NCI-H226 (cell line): Measurements from ENCODE around the gene KRT31.
"Not testable (repeated sequence)": the region's sequence is repeated elsewhere in the genome, so short reads cannot be mapped to it uniquely, and the experiment has no call there.

Experiments
- DNase-seq: peaks from one replicate; pipeline ENCODE4 v3.0.0-alpha.2; 2015

The KRT31 gene

GRCh38 chr17:41386227-41386626 is 11.2 kb downstream of the KRT31 start:
- no peak for DNase-seq

- no peak for DNase-seq
These were observed 13.7 kb downstream of the KRT31 start for GRCh38 chr17:41383690-41384089.

DNA sequence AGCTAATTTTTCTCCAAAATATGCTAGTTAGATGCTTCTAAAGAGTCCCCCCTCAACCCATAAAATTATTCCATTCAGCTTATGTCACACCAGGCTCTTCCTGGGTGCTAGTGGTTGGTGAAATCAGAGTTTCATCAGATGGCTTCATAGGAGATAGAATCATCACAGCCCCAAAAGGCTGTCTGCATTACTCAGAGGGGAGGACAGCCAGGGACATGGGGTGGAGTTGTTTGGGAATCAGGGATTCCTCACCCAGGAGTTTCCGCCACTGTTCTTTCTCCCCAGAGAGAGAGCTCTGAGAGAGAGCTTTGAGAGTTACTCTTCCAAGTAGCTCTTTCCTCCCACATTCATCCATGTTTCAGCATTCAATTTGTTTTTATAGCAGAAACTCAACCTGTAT is 15.0 kb downstream of the KRT31 start:
- no peak for DNase-seq

GRCh38 chr17:41381943-41382342 is 15.5 kb downstream of the KRT31 start, which contains the start of gene KRT34:
KRT34 (minus strand) TSS chr17:41382306; CDS start chr17:41382246, 60 bp downstream.
- not testable (repeated sequence) for DNase-seq

DNA sequence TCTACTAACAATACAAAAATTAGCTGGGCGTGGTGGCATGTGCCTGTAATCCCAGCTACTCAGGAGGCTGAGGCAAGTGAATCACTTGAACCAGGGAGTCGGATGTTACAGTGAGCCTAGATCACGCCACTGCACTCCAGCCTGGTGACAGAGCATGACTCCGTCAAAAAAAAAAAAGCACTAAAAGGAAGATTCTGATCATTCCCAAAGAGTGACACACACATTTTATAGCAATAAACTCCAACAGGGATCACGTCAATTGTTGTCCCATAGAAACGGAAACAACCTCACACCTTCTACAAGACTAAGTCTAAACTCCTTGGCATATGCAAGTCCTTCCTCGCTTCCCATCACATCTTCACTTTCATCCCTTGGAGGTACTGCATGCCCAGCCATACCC is 17.3 kb downstream of the KRT31 start:
- DNase-seq = peak; percentile 6

GRCh38 chr17:41377546-41377945 is 19.9 kb downstream of the KRT31 start:
- no peak for DNase-seq

DNA sequence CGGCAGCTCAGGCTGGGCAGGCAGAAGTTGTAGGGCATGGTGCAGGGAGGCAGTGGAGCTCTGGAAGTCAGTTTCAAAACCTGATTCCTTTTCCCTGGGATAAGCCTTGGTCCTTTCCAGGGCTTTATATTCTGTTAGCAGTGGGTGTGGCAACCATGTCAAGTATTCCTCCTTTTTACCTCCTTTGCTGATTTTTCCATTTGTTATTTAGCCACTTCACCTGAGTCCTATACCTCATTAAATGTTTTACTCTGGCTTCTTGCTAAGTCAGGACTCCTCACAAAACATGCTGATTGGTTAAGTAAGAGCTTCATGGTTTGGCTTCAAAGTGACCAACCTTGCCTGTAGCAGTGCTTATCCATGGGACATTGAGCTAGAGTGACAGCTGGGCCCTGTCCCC is 27.7 kb downstream of the KRT31 start, which contains the start of gene KRT33B:
KRT33B (minus strand) TSS at position 101 of the 400 bp plus-strand sequence; CDS start at position 38, 63 bp downstream.
- DNase-seq = no peak

DNA sequence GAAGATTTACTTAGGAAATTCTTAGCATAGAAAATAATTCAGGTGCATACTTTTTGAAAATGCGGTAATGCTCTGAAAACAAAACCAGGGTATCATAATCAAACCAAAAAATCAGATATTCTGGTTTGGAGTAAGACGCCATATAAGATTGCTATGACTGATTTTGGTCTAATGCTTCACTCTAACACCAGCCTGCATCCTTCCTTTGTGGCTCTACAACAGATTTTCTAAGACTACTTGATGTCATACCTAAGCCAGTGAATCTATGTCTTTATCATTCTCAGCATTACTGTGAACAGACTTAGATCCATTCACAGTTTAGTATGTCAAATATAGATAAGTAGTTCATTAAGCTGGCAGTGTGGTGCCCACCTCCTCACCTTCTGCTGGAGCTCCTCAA is 28.4 kb downstream of the KRT31 start:
- no peak for DNase-seq

DNA sequence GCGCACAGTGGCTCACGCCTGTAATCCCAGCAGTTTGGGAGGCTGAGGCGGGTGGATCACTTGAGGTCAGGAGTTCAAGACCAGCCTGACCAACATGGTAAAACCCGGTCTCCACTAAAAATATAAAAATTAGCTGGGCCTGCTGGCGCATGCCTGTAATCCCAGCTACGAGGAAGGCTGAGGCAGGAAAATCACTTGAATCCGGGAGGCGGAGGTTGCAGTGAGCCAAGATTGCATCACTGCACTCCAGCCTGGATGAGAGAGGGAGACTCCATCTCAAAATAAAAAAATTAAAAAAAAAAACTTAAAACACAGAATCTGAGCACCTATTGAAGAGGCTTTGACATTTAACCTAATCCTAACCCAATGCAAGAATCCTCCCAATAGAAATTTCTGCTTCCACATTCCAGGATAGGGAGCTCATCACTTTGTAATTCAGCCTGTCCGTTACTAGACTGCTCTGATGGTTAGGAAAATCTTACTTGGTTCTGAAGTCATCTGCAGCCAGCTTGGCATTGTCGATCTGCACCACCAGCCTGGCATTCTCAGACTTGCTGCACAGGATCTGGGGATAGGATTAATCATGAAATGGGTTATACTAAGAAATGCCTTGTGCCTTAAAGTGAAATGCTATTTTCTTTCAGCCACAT is 29.9 kb downstream of the KRT31 start:
- peak; percentile 76 for DNase-seq

GRCh38 chr17:41366070-41366469 is 31.3 kb downstream of the KRT31 start:
- DNase-seq = no peak

GRCh38 chr17:41363881-41364280 is 33.5 kb downstream of the KRT31 start:
- no peak for DNase-seq

DNA sequence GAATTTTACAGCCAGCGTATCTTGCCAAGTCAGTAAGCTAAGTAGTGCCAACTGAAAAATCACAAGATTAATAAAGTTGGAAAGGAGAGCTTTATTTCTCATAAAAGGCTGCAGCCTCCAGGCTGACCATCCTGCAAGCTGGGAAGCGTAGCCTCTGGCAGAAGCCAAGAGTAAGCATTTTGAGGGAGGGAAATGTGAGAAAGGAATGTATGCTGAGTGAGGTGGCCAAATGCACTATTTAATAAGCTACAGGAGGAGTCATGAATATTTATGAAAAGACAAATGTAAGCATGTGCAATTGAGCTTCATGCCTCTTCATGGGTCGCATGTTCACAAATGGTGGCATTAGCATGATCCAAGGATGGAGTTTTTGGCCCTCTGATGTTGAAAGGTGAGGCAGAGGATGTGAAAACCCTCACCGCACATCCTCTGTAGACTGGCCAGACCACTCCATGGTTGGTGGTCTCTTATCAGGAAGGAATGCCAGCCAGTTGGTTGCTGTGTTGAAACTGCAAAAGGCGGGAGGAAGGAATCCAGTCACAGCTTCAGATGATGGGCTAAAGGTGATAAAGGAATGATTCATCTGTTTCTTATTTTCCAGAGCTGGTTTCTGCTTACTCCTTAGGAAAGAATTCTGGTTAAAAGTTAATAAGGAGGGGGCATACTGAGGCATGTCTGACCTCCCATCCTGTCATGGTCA is 37.0 kb downstream of the KRT31 start:
- peak; percentile 99 for DNase-seq

- DNase-seq = no peak
These were observed 42.9 kb downstream of the KRT31 start for GRCh38 chr17:41354536-41354935.

DNA sequence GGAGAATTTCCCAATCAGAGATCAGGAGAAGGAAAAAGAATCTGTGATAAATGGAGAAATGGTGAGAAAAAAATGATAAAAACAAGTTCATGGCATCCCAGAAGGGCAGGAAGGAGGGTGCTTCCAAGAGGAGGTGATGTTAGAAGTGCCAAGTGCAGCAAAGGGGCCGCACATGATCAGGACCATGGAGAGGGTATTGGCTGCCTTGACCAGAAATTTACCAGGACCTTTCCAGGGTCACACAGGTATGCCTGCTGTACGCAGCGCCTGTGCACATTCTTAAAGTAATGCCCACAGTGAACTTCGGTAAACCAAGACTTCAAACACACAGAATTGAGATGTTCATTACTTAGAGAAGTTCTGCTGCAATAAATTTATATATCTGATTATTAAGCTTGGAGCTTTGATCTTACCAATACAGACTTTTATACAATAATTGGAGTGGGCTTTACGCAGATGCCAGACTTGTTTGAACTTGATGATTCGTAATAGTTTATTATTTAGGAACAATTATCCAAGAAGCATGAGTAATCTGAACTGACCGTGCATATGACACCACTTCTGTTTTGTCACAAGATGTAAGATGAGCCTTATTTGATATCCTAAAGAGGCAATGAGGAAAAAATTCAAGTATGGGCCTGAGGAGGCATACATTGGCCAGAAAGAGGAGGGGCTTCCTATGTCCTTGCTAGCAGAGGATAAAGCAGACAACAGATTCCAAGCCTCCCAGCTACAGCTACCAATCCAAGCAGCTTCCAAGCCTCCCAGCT is 44.6 kb downstream of the KRT31 start:
- DNase-seq = no peak

DNA sequence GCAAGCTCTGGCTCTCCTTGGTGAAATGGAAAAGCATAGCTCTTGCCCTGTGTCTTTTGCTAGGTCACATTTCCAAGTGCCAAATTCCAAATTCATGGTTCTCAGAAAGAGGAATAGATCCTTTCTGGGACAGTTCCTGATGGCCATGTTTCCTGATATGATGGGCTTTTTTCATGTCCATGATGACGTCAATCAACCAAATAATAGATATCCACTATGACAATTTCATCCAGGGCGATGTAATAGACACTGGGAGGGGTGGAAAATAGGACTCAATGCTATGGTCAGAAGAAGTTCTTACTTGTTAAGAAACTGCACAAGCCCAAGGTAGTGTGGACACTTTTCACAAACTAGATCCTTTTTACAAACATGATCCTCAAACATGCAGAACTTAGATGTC is 46.2 kb downstream of the KRT31 start:
- no peak for DNase-seq

- not testable (repeated sequence) for DNase-seq
These were observed 47.0 kb downstream of the KRT31 start, which contains the start of gene KRT33A for GRCh38 chr17:41350381-41350878. KRT33A (minus strand) TSS chr17:41350828; CDS start chr17:41350767, 61 bp downstream.

GRCh38 chr17:41347869-41348760 is 49.3 kb downstream of the KRT31 start:
- peak; percentile 24 for DNase-seq

DNA sequence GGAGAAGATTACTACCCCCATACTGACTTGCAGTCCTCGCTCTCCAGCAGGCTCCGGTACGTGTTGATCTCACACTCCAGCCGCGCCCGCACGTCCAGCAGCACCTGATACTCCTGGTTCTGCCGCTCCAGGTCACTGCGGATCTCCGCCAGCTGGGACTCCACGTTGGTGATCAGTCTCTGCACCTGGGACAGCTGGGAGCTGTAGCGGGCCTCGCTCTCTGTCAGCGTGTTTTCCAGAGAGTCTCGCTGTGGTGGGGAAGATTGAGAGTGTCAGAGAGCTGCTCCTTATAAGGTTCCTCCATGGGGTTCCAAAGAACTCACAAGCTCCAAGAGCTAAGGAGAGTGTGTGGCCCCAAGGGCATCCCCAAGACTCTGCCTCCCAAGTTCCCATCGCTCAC is 51.0 kb downstream of the KRT31 start:
- not testable (repeated sequence) for DNase-seq

GRCh38 chr17:41345992-41346391 is 51.4 kb downstream of the KRT31 start:
- DNase-seq = no peak
